ENCODE measurements around the gene PRKCA.

PRKCA gene

GRCh38 chr17:66749217-66749832, 446.9 kb downstream of the PRKCA start:
- intact Hi-C loops (cut with DNase I; ENCODE audit: low total_unique reads), result no loop called here
- H3K9me3 ChIP-seq, result no peaks in the 10 kb centered on the region
- TF ChIP-seq, protein P1, sequence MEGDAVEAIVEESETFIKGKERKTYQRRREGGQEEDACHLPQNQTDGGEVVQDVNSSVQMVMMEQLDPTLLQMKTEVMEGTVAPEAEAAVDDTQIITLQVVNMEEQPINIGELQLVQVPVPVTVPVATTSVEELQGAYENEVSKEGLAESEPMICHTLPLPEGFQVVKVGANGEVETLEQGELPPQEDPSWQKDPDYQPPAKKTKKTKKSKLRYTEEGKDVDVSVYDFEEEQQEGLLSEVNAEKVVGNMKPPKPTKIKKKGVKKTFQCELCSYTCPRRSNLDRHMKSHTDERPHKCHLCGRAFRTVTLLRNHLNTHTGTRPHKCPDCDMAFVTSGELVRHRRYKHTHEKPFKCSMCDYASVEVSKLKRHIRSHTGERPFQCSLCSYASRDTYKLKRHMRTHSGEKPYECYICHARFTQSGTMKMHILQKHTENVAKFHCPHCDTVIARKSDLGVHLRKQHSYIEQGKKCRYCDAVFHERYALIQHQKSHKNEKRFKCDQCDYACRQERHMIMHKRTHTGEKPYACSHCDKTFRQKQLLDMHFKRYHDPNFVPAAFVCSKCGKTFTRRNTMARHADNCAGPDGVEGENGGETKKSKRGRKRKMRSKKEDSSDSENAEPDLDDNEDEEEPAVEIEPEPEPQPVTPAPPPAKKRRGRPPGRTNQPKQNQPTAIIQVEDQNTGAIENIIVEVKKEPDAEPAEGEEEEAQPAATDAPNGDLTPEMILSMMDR (IDR thresholded peaks at IDR 0.05), result no peak
- no peak overlapping the region for H3K4me3 ChIP-seq
- no peak overlapping the region for H3K27ac ChIP-seq
- peak in 1 of 2 donors; percentile 44 for DNase-seq
- H3K36me3 ChIP-seq, result peaks cover 0 to 4% (median 0%) of the 10 kb centered on the region in 3 donors
- no peaks in the 10 kb centered on the region for H3K27me3 ChIP-seq
- no peaks in the 10 kb centered on the region for H3K4me1 ChIP-seq

DNA sequence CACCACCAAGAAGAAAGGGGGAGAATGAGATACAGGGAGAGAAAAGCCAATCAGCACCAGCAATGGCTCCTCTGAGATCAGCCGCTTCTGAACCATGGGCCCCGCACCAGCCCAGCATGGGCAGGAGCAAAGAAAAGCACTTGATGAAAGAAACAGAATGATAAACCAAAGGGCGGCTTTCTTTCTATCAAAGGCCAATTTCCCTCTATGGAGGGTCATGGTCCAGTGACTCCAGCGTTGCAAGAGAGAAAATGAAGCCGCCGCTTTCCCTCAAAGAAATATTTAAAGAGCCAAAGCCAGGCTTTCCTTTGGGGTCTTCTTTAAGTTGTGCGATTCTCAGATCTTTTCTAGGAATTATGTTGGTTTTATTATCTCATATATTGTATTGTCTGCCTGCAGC, 447.7 kb downstream of the PRKCA start:
- no peak for DNase-seq
- Histone ChIP-seq H3K4me1 (no peaks in the 10 kb centered on the region), H3K4me3 (no peak overlapping the region), H3K36me3 (peaks cover 0 to 7% (median 0%) of the 10 kb centered on the region in 3 donors), H3K9me3 (no peaks in the 10 kb centered on the region), H3K27ac (no peak overlapping the region), H3K27me3 (no peaks in the 10 kb centered on the region)
- intact Hi-C loops (cut with DNase I; ENCODE audit: low total_unique reads), result no loop called here
- TF ChIP-seq, protein P1 (IDR thresholded peaks at IDR 0.05), result no peak

GRCh38 chr17:66750781-66751543, 448.5 kb downstream of the PRKCA start:
- intact Hi-C loops (cut with DNase I; ENCODE audit: low total_unique reads), result no loop called here

DNA sequence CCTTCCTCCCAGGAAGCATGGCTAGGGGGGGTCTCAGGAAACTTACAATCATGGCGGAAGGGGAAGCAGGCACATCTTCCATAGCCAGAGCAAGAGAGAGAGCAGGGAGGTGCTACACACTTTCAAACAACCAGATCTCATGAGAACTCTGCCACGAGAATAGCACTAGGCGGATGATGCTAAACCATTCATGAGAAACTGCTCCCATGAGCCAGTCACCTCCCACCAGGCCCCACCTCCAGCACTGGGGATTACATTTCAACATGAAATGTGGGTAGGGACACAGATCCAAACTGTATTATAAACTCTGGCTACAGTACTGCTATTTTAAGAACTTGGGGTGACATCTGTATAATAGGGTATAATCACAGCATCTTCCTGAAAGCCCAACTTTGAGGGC, 449.4 kb downstream of the PRKCA start:
- TF ChIP-seq, protein P1 (IDR thresholded peaks at IDR 0.05), result no peak
- Histone ChIP-seq H3K27ac (no peak overlapping the region), H3K9me3 (no peaks in the 10 kb centered on the region), H3K36me3 (peaks cover 0 to 10% (median 0%) of the 10 kb centered on the region in 3 donors), H3K27me3 (no peaks in the 10 kb centered on the region), H3K4me1 (no peaks in the 10 kb centered on the region), H3K4me3 (no peak overlapping the region)
- DNase-seq, result peak in 1 of 2 donors; percentile 17
- intact Hi-C loops (cut with DNase I; ENCODE audit: low total_unique reads), result no loop called here

More at GRCh38 chr17:66750781-66751543, 448.5 kb downstream of the PRKCA start:
- TF ChIP-seq, protein P1 (IDR thresholded peaks at IDR 0.05), result no peak
- Histone ChIP-seq H3K36me3 (peaks cover 0 to 10% (median 0%) of the 10 kb centered on the region in 3 donors), H3K9me3 (no peaks in the 10 kb centered on the region), H3K4me3 (no peak overlapping the region), H3K4me1 (no peaks in the 10 kb centered on the region), H3K27me3 (no peaks in the 10 kb centered on the region), H3K27ac (no peak overlapping the region)
- no peak for DNase-seq

- H3K4me3 ChIP-seq, result no peak overlapping the region
- intact Hi-C loops (cut with DNase I; ENCODE audit: low total_unique reads), result no loop called here
- DNase-seq, result peak in 1 of 2 donors; percentile 51
- H3K4me1 ChIP-seq, result no peaks in the 10 kb centered on the region
- H3K36me3 ChIP-seq, result peaks cover 0 to 10% (median 0%) of the 10 kb centered on the region in 3 donors
- TF ChIP-seq, protein P1 (IDR thresholded peaks at IDR 0.05), result no peak
- H3K27ac ChIP-seq, result no peak overlapping the region
- H3K27me3 ChIP-seq, result no peaks in the 10 kb centered on the region
- no peaks in the 10 kb centered on the region for H3K9me3 ChIP-seq
Measured at GRCh38 chr17:66752411-66752810, 450.0 kb downstream of the PRKCA start.

Data from tibial artery (tissue), 4 donors.